Loucy (cell line): Measurements from ENCODE around the gene GATB.

ENCODE experiments used
- H2AFZ ChIP-seq: fragments of 200-600 bp; sonication (generic); 2 replicates; pipeline ENCODE4 v1.6.0; 2016; ENCODE audit warnings: antibody characterized with exemption, mild to moderate bottlenecking, low read length, moderate library complexity
- H3F3A ChIP-seq: fragments of 200-600 bp; 2 replicates; pipeline ENCODE4 v1.6.0; 2016; ENCODE audit warnings: antibody characterized with exemption, low read depth, mild to moderate bottlenecking
- H3K27me3 ChIP-seq: fragments of 200-600 bp; sonication (generic); 2 replicates; pipeline ENCODE4 v1.6.1; 2014; ENCODE audit warnings: low read length, mild to moderate bottlenecking; ENCODE audit not compliant: insufficient read depth, poor library complexity, severe bottlenecking
- H3K36me3 ChIP-seq: fragments of 200-600 bp; sonication (generic); 2 replicates; pipeline ENCODE4 v1.6.1; 2016; ENCODE audit warnings: low read length; ENCODE audit not compliant: insufficient read depth
- H3K4me1 ChIP-seq: fragments of 200-600 bp; sonication (generic); 2 replicates; pipeline ENCODE4 v1.5.1; 2014; ENCODE audit warnings: low read length, mild to moderate bottlenecking; ENCODE audit not compliant: insufficient read depth, poor library complexity, severe bottlenecking
- H3K4me2 ChIP-seq: fragments of 200-600 bp; sonication (generic); 2 replicates; pipeline ENCODE4 v1.6.0; 2014; ENCODE audit warnings: antibody characterized with exemption, low read length, low read depth, mild to moderate bottlenecking; ENCODE audit not compliant: poor library complexity, severe bottlenecking
- H3K4me3 ChIP-seq: fragments of 200-600 bp; sonication (generic); 2 replicates; pipeline ENCODE4 v1.5.1; 2014; ENCODE audit warnings: low read length, mild to moderate bottlenecking, mixed read lengths; ENCODE audit not compliant: poor library complexity, severe bottlenecking
- H3K79me2 ChIP-seq: fragments of 200-600 bp; sonication (generic); 2 replicates; pipeline ENCODE4 v1.6.1; 2014; ENCODE audit warnings: low read length; ENCODE audit not compliant: insufficient read depth
- H3K9ac ChIP-seq: fragments of 200-600 bp; sonication (generic); 2 replicates; pipeline ENCODE4 v1.6.0; 2014; ENCODE audit warnings: mild to moderate bottlenecking, low read depth, low read length, moderate library complexity; ENCODE audit not compliant: poor library complexity, severe bottlenecking
- H3K9me2 ChIP-seq: fragments of 200-600 bp; sonication (generic); replicated peaks from 2 replicates; pipeline ENCODE4 v1.6.1; 2016; ENCODE audit warnings: low read depth, low read length, mixed read lengths
- H3K9me3 ChIP-seq: fragments of 200-600 bp; sonication (generic); 2 replicates; pipeline ENCODE4 v1.6.1; 2014; ENCODE audit warnings: mild to moderate bottlenecking, antibody characterized with exemption, low read length, low read depth; ENCODE audit not compliant: insufficient read depth
- H4K20me1 ChIP-seq: fragments of 200-600 bp; sonication (generic); 2 replicates; pipeline ENCODE4 v1.6.0; 2014; ENCODE audit warnings: antibody characterized with exemption, low read length, mild to moderate bottlenecking; ENCODE audit not compliant: insufficient read depth, poor library complexity, severe bottlenecking
- CTCF ChIP-seq: fragments of 200-600 bp; sonication (generic); conservative IDR thresholded peaks from 2 replicates; pipeline ENCODE4 v1.5.1; 2014; ENCODE audit warnings: mild to moderate bottlenecking, antibody characterized with exemption, low read length
- EZH2phosphoT487 ChIP-seq: fragments of 200-600 bp; IDR thresholded peaks from 2 replicates; pipeline ENCODE4 v1.6.1; 2018; ENCODE audit warnings: antibody characterized with exemption, mild to moderate bottlenecking, moderate library complexity, borderline replicate concordance

Gene GATB

GRCh38 chr4:151806511-151806927, 45.7 kb upstream of the GATB start:
- H3K4me2 ChIP-seq, result no peak overlapping the region
- no peak overlapping the region for H2AFZ ChIP-seq
- no peaks in the 10 kb centered on the region for H4K20me1 ChIP-seq

GRCh38 chr4:151804821-151805220, 44.0 kb upstream of the GATB start:
- TF ChIP-seq CTCF, result no peak
- TF ChIP-seq EZH2phosphoT487, result no peak
- no peak overlapping the region for H3K4me3 ChIP-seq
- no peak overlapping the region for H2AFZ ChIP-seq
- H3K27me3 ChIP-seq, result no peaks in the 10 kb centered on the region
- no peaks in the 10 kb centered on the region for H3K9me3 ChIP-seq
- no peaks in the 10 kb centered on the region for H3K79me2 ChIP-seq
- no peaks in the 10 kb centered on the region for H3K4me1 ChIP-seq
- H3F3A ChIP-seq, result no peaks in the 10 kb centered on the region
- no peaks in the 10 kb centered on the region for H3K36me3 ChIP-seq
- H4K20me1 ChIP-seq, result no peaks in the 10 kb centered on the region
- no peak overlapping the region for H3K9ac ChIP-seq
- no peak overlapping the region for H3K4me2 ChIP-seq
- no peaks in the 10 kb centered on the region for H3K9me2 ChIP-seq

More at GRCh38 chr4:151806511-151806927, 45.7 kb upstream of the GATB start:
- H3K4me3 ChIP-seq, result no peak overlapping the region
- H3K9me2 ChIP-seq, result no peaks in the 10 kb centered on the region
- no peaks in the 10 kb centered on the region for H3K27me3 ChIP-seq
- no peaks in the 10 kb centered on the region for H3K79me2 ChIP-seq
- TF ChIP-seq CTCF, result no peak
- TF ChIP-seq EZH2phosphoT487, result no peak
- H3F3A ChIP-seq, result no peaks in the 10 kb centered on the region
- H3K4me1 ChIP-seq, result no peaks in the 10 kb centered on the region
- no peaks in the 10 kb centered on the region for H3K36me3 ChIP-seq
- H3K9ac ChIP-seq, result no peak overlapping the region
- H3K9me3 ChIP-seq, result no peaks in the 10 kb centered on the region

- Histone ChIP-seq H3K36me3 (no peaks in the 10 kb centered on the region), H2AFZ (no peak overlapping the region), H3K79me2 (no peaks in the 10 kb centered on the region), H3K4me2 (no peak overlapping the region), H4K20me1 (no peaks in the 10 kb centered on the region), H3K27me3 (no peaks in the 10 kb centered on the region), H3K9me2 (no peaks in the 10 kb centered on the region), H3K4me1 (no peaks in the 10 kb centered on the region), H3K4me3 (no peak overlapping the region), H3K9me3 (no peaks in the 10 kb centered on the region), H3K9ac (no peak overlapping the region), H3F3A (no peaks in the 10 kb centered on the region)
- TF ChIP-seq CTCF, result no peak
- TF ChIP-seq EZH2phosphoT487, result no peak
Measured at GRCh38 chr4:151804086-151804630, 43.4 kb upstream of the GATB start.
